A549 (cell line): Measurements from ENCODE around the gene FUT6. TPM values are rescaled to one million over a fixed set of nuclear protein-coding genes. Genes with fewer than 3 reads are reported as not detected.

Experiments
- ATAC-seq, 2 experiments: fragments of 200-7000 bp in 1 of 2; fragments of >200 bp in 1 of 2; cut with Nextera tagmentation in 1 of 2; cut with Tn5 transposase in 1 of 2; 3 replicates each; pipeline versions ENCODE4 v1.8.0 to v1.9.1; 2018 to 2020; ENCODE audit warnings: mild to moderate bottlenecking in 1 of 2, moderate library complexity in 1 of 2
- CTCF ChIA-PET: fragments of 300-600 bp; sonication (Branson Sonifier 250); formaldehyde crosslinking; extraction: SDS; loops from one replicate; lab custom pipeline; 2021; ENCODE audit warnings: antibody characterized with exemption, inconsistent platforms; lab: Yijun Ruan, JAX
- POLR2A ChIA-PET: fragments of 350-600 bp; formaldehyde crosslinking; extraction: SDS; loops from one replicate; lab custom pipeline; 2021; ENCODE audit warnings: antibody characterized with exemption, inconsistent platforms; lab: Yijun Ruan, JAX
- DNase-seq, 2 experiments: peaks; one replicate each; pipeline versions ENCODE4 v3.0.0 to v3.0.0-alpha.2; 2011 to 2016; ENCODE audit warnings: low read depth in 1 of 2, low spot score in 1 of 2
- FAIRE-seq: peaks from 2 replicates; lab custom pipeline; 2011; peaks lifted over from hg19 to GRCh38; lab: Jason Lieb, UNC
- H3K27ac ChIP-seq, 2 experiments: fragments of >200 bp; sonication (Bioruptor Twin); formaldehyde crosslinking; 3 replicates each; pipeline ENCODE4 v1.5.1; 2016 to 2017
- H3K4me1 ChIP-seq: fragments of >200 bp; sonication (Bioruptor Twin); formaldehyde crosslinking; 3 replicates; pipeline ENCODE4 v1.6.1; 2016
- H3K4me2 ChIP-seq: fragments of >200 bp; sonication (Bioruptor Twin); formaldehyde crosslinking; 3 replicates; pipeline ENCODE4 v1.6.1; 2016
- H3K4me3 ChIP-seq: fragments of >200 bp; sonication (Bioruptor Twin); formaldehyde crosslinking; 3 replicates; pipeline ENCODE4 v1.5.1; 2016
- H3K9me3 ChIP-seq: fragments of >200 bp; sonication (Bioruptor Twin); formaldehyde crosslinking; 3 replicates; pipeline ENCODE4 v1.6.1; 2016
- BHLHE40 ChIP-seq: IDR thresholded peaks from 2 replicates; pipeline ENCODE4 v1.6.1; 2012; ENCODE audit warnings: low read depth, low read length, inconsistent platforms
- CEBPB ChIP-seq, 2 experiments: fragments of >200 bp in 1 of 2; sonication (Bioruptor Twin) in 1 of 2; formaldehyde crosslinking in 1 of 2; IDR thresholded peaks; 2 replicates each; pipeline ENCODE4 v1.6.1; 2012 to 2016
- CHD4 ChIP-seq: fragments of 200-600 bp; sonication (generic); IDR thresholded peaks from 2 replicates; pipeline ENCODE4 v1.6.1; 2016; ENCODE audit warnings: antibody characterized with exemption, mild to moderate bottlenecking, borderline replicate concordance
- E2F6 ChIP-seq: IDR thresholded peaks from 2 replicates; pipeline ENCODE4 v1.6.1; 2012; ENCODE audit warnings: low read depth, borderline replicate concordance
- ELK1 ChIP-seq: fragments of 150-350 bp; IDR thresholded peaks from 2 replicates; pipeline ENCODE4 v1.6.1; 2014; ENCODE audit warnings: low read depth, mild to moderate bottlenecking, low read length
- EP300 ChIP-seq, 2 experiments: fragments of >200 bp; sonication (Bioruptor Twin); formaldehyde crosslinking; IDR thresholded peaks; 2 replicates in 1 of 2; 3 replicates in 1 of 2; pipeline ENCODE4 v1.6.1; 2016 to 2017
- FOSB ChIP-seq: fragments of 250-450 bp; sonication (Bioruptor Pico); IDR thresholded peaks from 2 replicates; pipeline ENCODE4 v1.5.0; 2020; ENCODE audit warnings: mild to moderate bottlenecking, moderate library complexity
- FOSL2 ChIP-seq, 2 experiments: fragments of 450-650 bp in 1 of 2; fragments of >200 bp in 1 of 2; sonication (Bioruptor Twin) in 1 of 2; formaldehyde crosslinking; IDR thresholded peaks; 2 replicates each; pipeline versions ENCODE4 v1.5.0 to v1.6.1; 2016 to 2020; ENCODE audit warnings: mild to moderate bottlenecking in 1 of 2, moderate library complexity in 1 of 2
- FOXS1 ChIP-seq: fragments of 250-450 bp; sonication (Bioruptor Pico); IDR thresholded peaks from 2 replicates; pipeline ENCODE4 v1.5.0; 2020; ENCODE audit warnings: mild to moderate bottlenecking, moderate library complexity
- GATA3 ChIP-seq: IDR thresholded peaks from 2 replicates; pipeline ENCODE4 v1.6.1; 2012; ENCODE audit warnings: borderline replicate concordance
- HDAC2 ChIP-seq: fragments of 200-600 bp; sonication (generic); IDR thresholded peaks from 2 replicates; pipeline ENCODE4 v1.6.1; 2016
- HES2 ChIP-seq: fragments of >200 bp; sonication (Bioruptor Twin); formaldehyde crosslinking; IDR thresholded peaks from 2 replicates; pipeline ENCODE4 v1.6.1; 2016
- HEYL ChIP-seq: fragments of 250-450 bp; sonication (Bioruptor Pico); IDR thresholded peaks from 2 replicates; pipeline ENCODE4 v1.8.0; 2021; ENCODE audit warnings: mild to moderate bottlenecking, moderate library complexity
- HOXA7 ChIP-seq: fragments of 250-450 bp; sonication (Bioruptor Pico); IDR thresholded peaks from 2 replicates; pipeline ENCODE4 v1.5.0; 2020; ENCODE audit warnings: mild to moderate bottlenecking, moderate library complexity
- JUN ChIP-seq, 2 experiments: fragments of >200 bp; sonication (Bioruptor Twin); formaldehyde crosslinking; IDR thresholded peaks; 2 replicates in 1 of 2; 3 replicates in 1 of 2; pipeline ENCODE4 v1.6.1; 2016 to 2017
- MAFK ChIP-seq: fragments of 450-650 bp; IDR thresholded peaks from 2 replicates; pipeline ENCODE4 v1.6.1; 2014; ENCODE audit not compliant: partially characterized antibody
- POLR2A ChIP-seq: IDR thresholded peaks from 2 replicates; pipeline ENCODE4 v1.6.1; 2012; ENCODE audit warnings: mild to moderate bottlenecking, low read length
- POLR2AphosphoS2 ChIP-seq: conservative IDR thresholded peaks from 2 replicates; pipeline ENCODE4 v1.6.1; 2012; ENCODE audit warnings: low read length, improper control_type of control experiment, inconsistent platforms
- RAD21 ChIP-seq, 2 experiments: fragments of >200 bp in 1 of 2; sonication (Bioruptor Twin) in 1 of 2; formaldehyde crosslinking in 1 of 2; IDR thresholded peaks in 1 of 2; conservative IDR thresholded peaks in 1 of 2; 2 replicates in 1 of 2; 3 replicates in 1 of 2; pipeline ENCODE4 v1.6.1; 2012 to 2018; ENCODE audit warnings: inconsistent platforms in 1 of 2
- RARB ChIP-seq: fragments of 250-450 bp; sonication (Bioruptor Pico); IDR thresholded peaks from 2 replicates; pipeline ENCODE4 v1.8.0; 2021; ENCODE audit warnings: mild to moderate bottlenecking, moderate library complexity
- SMC3 ChIP-seq: fragments of >200 bp; sonication (Bioruptor Twin); formaldehyde crosslinking; IDR thresholded peaks from 3 replicates; pipeline ENCODE4 v1.6.1; 2018; ENCODE audit warnings: inconsistent platforms
- SREBF2 ChIP-seq: fragments of 450-650 bp; IDR thresholded peaks from 2 replicates; pipeline ENCODE4 v1.6.1; 2014; ENCODE audit warnings: mild to moderate bottlenecking, moderate library complexity
- TP53 ChIP-seq: fragments of 250-450 bp; sonication (Bioruptor Pico); IDR thresholded peaks from 2 replicates; pipeline ENCODE4 v1.5.0; 2021; ENCODE audit warnings: mild to moderate bottlenecking, moderate library complexity
- USF2 ChIP-seq: fragments of 450-650 bp; IDR thresholded peaks from 2 replicates; pipeline ENCODE4 v1.6.1; 2014; ENCODE audit warnings: antibody characterized with exemption
- ZSCAN20 ChIP-seq: fragments of 250-450 bp; sonication (Bioruptor Pico); IDR thresholded peaks from 2 replicates; pipeline ENCODE4 v1.8.0; 2022; ENCODE audit warnings: mild to moderate bottlenecking, moderate library complexity
- WGBS: methylation state at CpG from one replicate; pipeline ENCODE4 v1.1.6; 2017; ENCODE audit errors: missing lambda C conversion rate; 5-methylcytosine and 5-hydroxymethylcytosine counted together
- polyA plus RNA-seq, 4 experiments: library from polyadenylated mRNA; depleted of rRNA in 3 of 4; stranded (reverse); fragments of >200 nt; fragmentation: RNase III in 1 of 4; extraction: RNeasy Plus Mini Kit Qiagen cat#74134 plus additional on column Dnase treatment in 1 of 4; gene quantifications; 2 replicates in 3 of 4; 3 replicates in 1 of 4; pipeline ENCODE4 v1.2.3, GENCODE V29; 2011 to 2017

Gene FUT6
- polyA plus RNA-seq, 2 of the 4 experiments (the other 2 are of a cell fraction): not detected

- ATAC-seq: no peak
- Histone ChIP-seq H3K4me2 (no peak overlapping the region), H3K4me1 (peaks cover 15% of the 10 kb centered on the region; the same call in 2 of the 3 replicates), H3K9me3 (no peaks in the 10 kb centered on the region), H3K27ac (no peak overlapping the region), H3K4me3 (no peak overlapping the region)
- ChIA-PET POLR2A (no interaction called here), CTCF (no interaction called here)
- no peak for FAIRE-seq
- WGBS: 89% methylated on average over 4 of the region's 12 CpGs
- TF ChIP-seq ZSCAN20 (CRISPR knock-in tag): no peak
- no peak for TF ChIP-seq RAD21 (conservative IDR thresholded peaks at IDR 0.05 in 1 of 2, IDR thresholded peaks at IDR 0.05 in 1 of 2)
- no peak for TF ChIP-seq FOXS1 (CRISPR knock-in tag)
- TF ChIP-seq MAFK: no peak
- no peak for TF ChIP-seq GATA3
- no peak for TF ChIP-seq ELK1
- no peak for TF ChIP-seq TP53 (CRISPR knock-in tag)
- TF ChIP-seq HEYL: no peak
- no peak for TF ChIP-seq FOSB (CRISPR knock-in tag)
- no peak for TF ChIP-seq FOSL2 (IDR thresholded peaks at IDR 0.05)
- no peak for TF ChIP-seq FOSL2 (CRISPR knock-in tag; IDR thresholded peaks at IDR 0.05)
- no peak for TF ChIP-seq POLR2AphosphoS2
- no peak for TF ChIP-seq CHD4
- TF ChIP-seq RARB (CRISPR knock-in tag): no peak
- TF ChIP-seq HDAC2: no peak
- no peak for TF ChIP-seq SREBF2
- no peak for TF ChIP-seq EP300 (IDR thresholded peaks at IDR 0.05)
- no peak for TF ChIP-seq E2F6
- no peak for TF ChIP-seq POLR2A
- DNase-seq: no peak
Measured at GRCh38 chr19:5873617-5874199, 34.2 kb upstream of the FUT6 start.

GRCh38 chr19:5870986-5871394 lies 31.5 kb upstream of the FUT6 start:
- Histone ChIP-seq H3K9me3 (no peaks in the 10 kb centered on the region), H3K4me3 (no peak overlapping the region), H3K4me2 (0 out of 3 replicates have a peak overlapping the region, but pooled peaks have one; percentile 17), H3K27ac (peak overlapping the region; percentile 42 to 70; a peak in 2 of 6 replicates), H3K4me1 (peaks cover 15% of the 10 kb centered on the region; the same call in 2 of the 3 replicates)
- TF ChIP-seq SMC3 (no peak), HES2 (no peak), CEBPB (IDR thresholded peaks at IDR 0.05) (peak in 1 of 2 experiments; percentile 18; a peak in 1 of 4 replicates)
- POLR2A ChIA-PET: interaction anchor here (1.0 kb wide), 1 partner anchor 43 kb away, joined by 4 read pairs; no protein-coding TSS in a partner anchor
- CTCF ChIA-PET: interaction anchor here (0.7 to 2.4 kb wide), 3 partner anchors 22 to 67 kb away, joined by 3 to 7 read pairs (median 3); partner anchors contain the start of gene NRTN
- ATAC-seq (peak in 1 of 2 experiments; percentile 41; a peak in 1 of 6 replicates), FAIRE-seq (no peak), DNase-seq (no peak)
- 58% methylated on average over 12 of the region's 12 CpGs for WGBS

- DNase-seq: no peak
- no peak overlapping the region for H3K4me2 ChIP-seq
- no peak for TF ChIP-seq TP53 (CRISPR knock-in tag)
- no peak for TF ChIP-seq JUN (IDR thresholded peaks at IDR 0.05)
- no peak for TF ChIP-seq USF2
- no peak for TF ChIP-seq E2F6
- TF ChIP-seq BHLHE40: no peak
- no peak for TF ChIP-seq HOXA7 (CRISPR knock-in tag)
- no peak for TF ChIP-seq POLR2AphosphoS2
- TF ChIP-seq, all 56 proteins: peak for 0
- H3K4me3 ChIP-seq: no peak overlapping the region
- FAIRE-seq (no peak), ATAC-seq (no peak)
- POLR2A ChIA-PET: interaction anchor here (1.7 kb wide), 1 partner anchor 40 kb away, joined by 5 read pairs; no protein-coding TSS in a partner anchor
- peaks cover 6% of the 10 kb centered on the region; the same call in 1 of the 3 replicates for H3K4me1 ChIP-seq
- no peak overlapping the region for H3K27ac ChIP-seq
- 72% methylated on average over 15 of the region's 31 CpGs for WGBS
- CTCF ChIA-PET: no interaction called here
- no peaks in the 10 kb centered on the region for H3K9me3 ChIP-seq
Measured at GRCh38 chr19:5867201-5868136, 28.0 kb upstream of the FUT6 start.
